ENCODE results near the gene SLC37A3.

DNA sequence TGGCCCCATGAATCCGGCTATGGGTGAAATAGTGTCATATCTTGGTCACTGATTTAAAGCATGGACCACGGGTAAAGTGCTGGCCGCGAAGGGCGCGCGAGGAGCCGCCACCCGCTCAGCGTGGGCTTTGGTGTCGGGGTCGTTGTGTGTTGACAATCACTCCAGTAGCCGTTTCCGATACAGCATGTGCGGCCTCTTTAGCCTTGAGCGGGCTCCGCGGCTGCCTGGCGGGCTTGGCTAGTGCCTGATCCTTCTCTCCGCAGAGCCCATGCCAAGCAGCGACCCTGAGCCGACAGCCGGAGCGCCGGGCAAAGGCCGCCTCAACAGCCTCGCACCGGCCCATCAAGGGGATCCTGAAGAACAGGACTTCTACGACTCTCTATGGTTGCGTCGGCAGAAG is 105.9 kb downstream of the SLC37A3 start:
- TF ChIP-seq, protein P1, sequence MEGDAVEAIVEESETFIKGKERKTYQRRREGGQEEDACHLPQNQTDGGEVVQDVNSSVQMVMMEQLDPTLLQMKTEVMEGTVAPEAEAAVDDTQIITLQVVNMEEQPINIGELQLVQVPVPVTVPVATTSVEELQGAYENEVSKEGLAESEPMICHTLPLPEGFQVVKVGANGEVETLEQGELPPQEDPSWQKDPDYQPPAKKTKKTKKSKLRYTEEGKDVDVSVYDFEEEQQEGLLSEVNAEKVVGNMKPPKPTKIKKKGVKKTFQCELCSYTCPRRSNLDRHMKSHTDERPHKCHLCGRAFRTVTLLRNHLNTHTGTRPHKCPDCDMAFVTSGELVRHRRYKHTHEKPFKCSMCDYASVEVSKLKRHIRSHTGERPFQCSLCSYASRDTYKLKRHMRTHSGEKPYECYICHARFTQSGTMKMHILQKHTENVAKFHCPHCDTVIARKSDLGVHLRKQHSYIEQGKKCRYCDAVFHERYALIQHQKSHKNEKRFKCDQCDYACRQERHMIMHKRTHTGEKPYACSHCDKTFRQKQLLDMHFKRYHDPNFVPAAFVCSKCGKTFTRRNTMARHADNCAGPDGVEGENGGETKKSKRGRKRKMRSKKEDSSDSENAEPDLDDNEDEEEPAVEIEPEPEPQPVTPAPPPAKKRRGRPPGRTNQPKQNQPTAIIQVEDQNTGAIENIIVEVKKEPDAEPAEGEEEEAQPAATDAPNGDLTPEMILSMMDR (IDR thresholded peaks at IDR 0.05), result no peak
- no peak for TF ChIP-seq POLR2A (IDR thresholded peaks at IDR 0.05)
